ENCODE measurements around the gene ZNF333.
"Not testable (repeated sequence)": the region's sequence is repeated elsewhere in the genome, so short reads cannot be mapped to it uniquely, and the experiment has no call there.

ZNF333 gene

DNA sequence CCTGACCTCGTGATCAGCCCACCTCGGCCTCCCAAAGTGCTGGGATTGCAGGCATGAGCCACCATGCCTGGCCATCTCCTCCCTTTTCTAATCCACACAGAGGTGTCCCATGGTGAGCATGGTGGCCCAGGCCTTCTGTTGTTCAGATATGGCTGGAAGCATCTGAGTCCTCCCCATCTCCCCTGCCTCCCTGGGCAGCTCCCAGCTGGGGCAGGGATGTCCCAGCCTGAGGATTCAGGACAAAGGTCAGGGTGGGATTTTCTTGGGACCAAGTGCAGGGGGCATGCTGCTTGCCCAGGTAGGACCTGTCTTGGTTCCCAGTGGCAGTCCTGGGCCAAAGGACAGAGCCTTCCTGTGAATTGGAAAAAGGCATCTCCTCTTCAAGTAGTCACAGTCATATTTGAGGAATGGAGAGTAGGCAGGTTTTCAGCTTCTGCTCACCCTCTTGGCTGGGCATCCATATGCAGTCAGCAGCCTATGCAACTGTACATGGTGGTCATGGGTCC is 77.7 kb downstream of the ZNF333 start:
- DNase-seq (ENCODE audit: low read depth in 2 of 3, low spot score in 1 of 3), result no peak

DNA sequence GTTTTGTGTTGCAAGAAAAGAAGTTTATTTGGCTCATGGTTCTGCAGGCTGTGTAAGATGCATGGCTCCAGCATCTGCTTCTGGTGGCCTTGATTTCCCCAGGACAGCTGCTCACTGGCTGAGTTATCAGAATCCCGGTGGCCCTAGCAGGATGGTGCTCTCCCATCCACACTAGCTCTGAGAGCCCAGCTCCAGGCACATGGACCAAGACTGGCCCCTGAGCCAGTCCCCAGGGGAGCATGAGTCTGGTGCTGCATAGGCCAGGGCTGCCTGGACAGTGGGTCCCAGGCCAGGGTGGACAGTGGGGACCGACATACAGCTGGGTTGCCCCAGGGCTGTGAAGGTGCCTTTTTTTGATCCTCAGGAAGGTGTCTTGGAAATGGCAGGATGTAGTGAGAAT is 78.2 kb downstream of the ZNF333 start:
- DNase-seq (ENCODE audit: low read depth in 2 of 3, low spot score in 1 of 3), result no peak

DNA sequence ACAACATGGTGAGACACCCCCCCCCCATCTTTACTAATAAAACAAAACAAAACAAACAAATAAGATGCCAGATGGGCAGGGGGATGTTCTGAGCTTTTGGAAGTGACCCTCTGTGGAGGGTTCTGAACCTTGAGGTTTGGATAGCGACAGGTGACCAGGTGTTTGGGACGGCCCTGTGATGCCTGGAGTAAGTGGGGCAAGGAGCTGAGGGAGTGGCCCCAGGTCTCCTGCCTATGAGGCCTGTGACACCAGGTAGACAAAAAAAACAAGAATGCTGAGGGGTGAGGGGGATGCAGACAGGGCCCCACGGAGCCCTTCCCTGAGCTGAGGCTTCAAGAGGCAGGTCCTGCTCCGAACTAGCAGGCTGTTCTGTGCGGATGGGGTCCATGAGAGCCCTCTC is 79.4 kb downstream of the ZNF333 start:
- DNase-seq (ENCODE audit: low read depth in 2 of 3, low spot score in 1 of 3), result no peak

DNA sequence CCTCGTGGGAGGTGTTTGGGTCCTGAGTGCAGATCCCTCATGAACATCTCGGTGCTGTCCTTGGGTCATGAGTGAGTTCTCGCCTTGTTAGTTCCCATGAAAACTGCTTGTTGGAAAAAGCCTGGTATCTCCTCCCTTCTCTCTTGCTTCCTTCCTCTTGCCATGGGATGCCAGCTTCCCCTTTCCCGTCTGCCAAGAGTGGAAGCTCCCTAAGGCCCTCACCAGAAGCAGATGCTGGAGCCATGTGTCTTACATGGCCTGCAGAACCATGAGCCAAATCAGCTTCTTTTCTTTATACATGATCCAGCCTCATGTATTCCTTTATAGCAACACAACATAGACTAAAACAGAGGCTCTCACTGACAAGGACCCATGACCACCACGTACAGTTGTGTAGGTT is 80.3 kb downstream of the ZNF333 start:
- DNase-seq (ENCODE audit: low read depth in 2 of 3, low spot score in 1 of 3), result no peak

DNA sequence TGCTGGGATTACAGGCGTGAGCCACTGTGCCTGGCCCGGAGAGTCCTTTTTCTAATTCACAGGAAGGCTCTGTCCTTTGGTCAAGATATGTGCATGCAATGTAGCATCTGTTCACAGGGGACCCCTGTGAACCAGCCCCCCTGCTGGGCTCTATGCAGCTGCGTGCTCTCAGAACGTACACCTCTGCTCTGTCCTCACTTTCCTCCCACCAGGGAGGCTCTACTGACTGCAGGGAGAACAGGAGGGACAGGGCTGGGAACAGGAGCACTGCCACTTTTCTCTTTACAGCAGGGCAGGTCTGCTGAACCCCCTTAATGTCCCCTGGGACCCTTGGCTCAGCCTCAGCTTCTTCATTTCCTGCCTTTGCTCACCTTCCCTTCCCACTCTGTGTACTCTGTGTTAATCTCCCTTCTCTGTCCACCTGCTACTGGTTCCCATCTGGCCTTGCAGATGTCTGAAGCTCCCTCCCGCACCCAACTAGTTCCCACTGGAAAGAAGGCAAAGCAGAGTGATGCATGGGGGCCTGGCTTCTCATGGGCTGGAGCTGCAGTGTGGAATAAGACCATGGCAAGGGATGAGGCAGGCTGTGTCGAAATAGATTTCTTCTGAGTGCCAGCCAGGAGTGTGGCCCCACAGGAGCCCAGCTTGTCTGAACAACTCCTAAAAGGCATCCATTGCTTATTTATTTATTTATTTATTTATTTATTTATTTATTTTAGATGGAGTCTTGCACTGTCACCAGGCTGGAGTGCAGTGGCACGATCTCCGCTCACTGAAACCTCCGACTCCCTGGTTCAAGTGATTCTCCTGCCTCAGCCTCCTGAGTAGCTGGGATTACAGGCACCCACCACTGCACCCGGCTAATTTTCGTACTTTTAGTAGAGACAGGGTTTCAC is 81.3 kb downstream of the ZNF333 start:
- no peak for DNase-seq (ENCODE audit: low read depth in 2 of 3, low spot score in 1 of 3)

DNA sequence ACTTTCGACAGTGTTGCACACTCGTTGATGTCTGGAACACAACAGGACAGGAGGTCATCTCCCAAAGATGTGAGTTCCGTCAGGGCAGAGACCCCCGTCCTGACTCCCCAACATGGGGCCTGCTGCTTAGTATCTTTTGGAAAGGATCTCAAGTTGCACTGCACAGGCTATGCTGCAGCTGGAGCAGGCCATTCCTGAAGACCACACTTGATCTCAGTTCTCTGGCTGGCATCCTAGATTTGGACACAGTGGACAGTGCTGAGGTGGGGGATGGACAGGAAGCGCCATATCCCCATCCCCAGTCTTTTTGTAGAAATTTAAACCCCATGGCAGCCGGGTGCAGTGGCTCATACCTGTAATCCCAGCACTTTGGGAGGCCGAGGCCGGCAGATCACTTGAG is 82.6 kb downstream of the ZNF333 start:
- no peak for DNase-seq (ENCODE audit: low read depth in 2 of 3, low spot score in 1 of 3)

DNA sequence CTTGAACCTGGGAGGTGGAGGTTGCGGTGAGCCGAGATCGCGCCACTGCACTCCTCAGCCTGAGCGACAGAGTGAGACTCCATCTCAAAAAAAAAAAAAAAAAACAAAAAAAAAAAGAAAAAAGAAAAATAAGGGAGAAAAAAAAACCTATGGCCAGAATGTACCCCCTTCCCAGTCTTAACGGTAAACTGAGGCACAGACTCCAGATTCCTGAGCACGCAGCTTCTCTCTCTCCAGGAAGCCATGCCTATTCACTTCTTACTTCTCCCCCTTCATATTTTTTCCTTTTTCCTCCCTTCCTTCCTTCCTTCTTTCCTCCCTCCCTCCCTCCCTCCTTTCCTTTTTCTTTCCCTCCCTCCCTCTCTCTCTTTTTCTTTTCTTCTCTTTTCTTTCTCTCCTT is 83.1 kb downstream of the ZNF333 start:
- no peak for DNase-seq (ENCODE audit: low read depth in 2 of 3, low spot score in 1 of 3)

DNA sequence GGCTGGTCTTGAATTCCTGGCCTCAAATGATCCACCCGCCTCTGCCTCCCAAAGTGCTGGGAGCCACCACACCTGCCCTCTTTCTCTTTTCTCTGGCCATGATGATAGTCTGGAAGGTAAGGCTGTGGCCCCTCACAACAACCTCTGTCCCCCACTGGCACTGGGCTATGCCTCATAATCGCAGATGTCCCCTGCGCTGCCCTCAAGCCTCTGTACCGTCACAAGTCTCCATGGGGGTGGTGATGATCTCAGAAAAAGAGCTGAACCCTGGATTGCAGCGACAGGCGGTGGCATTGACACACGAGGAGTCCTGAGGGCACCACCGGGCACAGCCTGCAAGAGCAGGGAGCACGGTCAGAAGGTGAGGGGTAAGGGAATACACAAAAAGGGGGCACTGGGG is 83.9 kb downstream of the ZNF333 start:
- not testable (repeated sequence) for DNase-seq (ENCODE audit: low read depth in 2 of 3, low spot score in 1 of 3)

DNA sequence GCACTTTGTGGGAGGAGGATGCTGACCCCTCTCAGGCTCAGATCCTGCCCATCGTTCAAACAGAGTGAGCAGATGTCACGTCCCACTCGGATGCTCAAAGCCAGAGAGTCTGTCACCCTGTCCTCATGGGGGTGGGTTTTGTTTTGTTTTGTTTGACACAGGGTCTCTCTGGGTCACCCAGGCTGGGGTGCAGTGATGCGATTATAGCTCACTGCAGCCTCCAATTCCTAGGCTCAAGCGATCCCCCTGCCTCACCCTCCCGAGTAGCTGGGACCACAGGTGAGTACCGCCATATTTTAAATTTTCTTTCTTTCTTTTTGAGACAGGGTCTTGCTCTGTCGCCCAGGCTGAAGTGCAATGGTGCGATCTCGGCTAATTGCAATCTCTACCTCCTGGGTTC is 84.5 kb downstream of the ZNF333 start:
- no peak for DNase-seq (ENCODE audit: low read depth in 2 of 3, low spot score in 1 of 3)

DNA sequence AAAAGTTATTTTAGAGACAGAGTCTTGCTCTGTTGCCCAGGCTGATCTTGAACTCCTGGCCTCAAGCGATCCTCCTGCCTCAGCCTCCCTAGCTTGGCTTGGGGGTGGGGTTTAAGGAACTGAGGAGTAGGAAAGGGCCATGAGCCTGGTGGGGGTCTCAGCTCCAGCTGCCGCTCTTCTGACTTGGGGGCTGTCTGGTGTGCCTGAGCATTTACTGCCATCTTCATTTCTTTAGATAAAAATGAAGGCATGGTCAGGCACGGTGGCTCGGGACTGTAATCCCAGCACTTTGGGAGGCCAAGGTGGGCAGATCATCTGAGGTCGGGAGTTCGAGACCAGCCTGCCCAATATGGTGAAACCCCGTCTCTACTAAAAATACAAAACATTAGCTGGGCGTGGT is 85.5 kb downstream of the ZNF333 start:
- not testable (repeated sequence) for DNase-seq (ENCODE audit: low read depth in 2 of 3, low spot score in 1 of 3)

DNA sequence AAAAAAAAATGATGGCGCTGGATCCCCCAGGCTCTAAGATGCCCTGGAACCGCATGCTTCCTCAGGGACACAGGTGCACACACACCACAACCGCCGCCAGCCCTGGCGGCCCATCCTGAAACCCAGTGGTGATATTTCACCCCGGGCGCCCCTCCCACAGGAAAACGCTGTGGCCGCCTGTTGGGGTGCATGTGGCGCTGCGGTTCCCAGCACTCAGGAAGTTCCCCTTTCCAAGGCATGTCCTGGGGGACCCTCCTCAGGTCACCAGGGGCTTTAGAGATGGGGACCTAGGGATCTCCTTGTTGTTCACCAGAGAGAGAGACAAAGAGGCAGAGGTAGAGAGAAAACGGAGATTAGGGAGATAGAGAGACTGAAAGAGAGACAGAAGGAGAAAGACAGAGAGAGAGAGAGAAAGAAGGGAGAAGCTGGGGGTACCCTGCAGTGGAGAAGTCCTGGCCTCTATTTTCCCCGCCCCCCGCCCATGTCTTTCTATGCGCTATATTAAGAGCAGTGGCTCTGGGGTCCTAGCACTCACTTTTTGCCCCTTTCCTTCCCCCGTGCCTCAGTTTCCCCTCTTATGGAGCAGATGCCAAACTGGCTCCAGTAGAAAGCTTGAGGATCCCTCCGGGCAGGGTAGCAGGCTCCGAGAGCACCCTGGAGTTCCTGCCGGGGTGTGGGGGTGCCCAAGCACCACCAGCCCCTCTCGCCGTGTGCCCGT is 86.2 kb downstream of the ZNF333 start:
- DNase-seq (ENCODE audit: low read depth in 2 of 3, low spot score in 1 of 3), result no peak

DNA sequence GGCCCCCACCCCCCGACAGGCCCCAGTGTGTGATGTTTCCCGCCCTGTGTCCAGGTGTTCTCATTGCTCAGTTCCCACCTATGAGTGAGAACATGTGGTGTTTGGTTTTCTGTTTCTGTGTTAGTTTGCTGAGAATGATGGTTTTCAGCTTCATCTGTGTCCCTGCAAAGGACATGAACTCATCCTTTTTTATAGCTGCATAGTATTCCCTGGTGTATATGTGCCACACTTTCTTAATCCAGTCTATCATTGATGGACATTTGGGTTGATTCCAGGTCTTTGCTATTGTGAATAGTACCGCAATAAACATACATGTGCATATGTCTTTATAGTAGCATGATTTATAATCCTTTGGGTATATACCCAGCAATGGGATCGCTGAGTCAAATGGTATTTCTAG is 87.8 kb downstream of the ZNF333 start:
- not testable (repeated sequence) for DNase-seq (ENCODE audit: low read depth in 2 of 3, low spot score in 1 of 3)

DNA sequence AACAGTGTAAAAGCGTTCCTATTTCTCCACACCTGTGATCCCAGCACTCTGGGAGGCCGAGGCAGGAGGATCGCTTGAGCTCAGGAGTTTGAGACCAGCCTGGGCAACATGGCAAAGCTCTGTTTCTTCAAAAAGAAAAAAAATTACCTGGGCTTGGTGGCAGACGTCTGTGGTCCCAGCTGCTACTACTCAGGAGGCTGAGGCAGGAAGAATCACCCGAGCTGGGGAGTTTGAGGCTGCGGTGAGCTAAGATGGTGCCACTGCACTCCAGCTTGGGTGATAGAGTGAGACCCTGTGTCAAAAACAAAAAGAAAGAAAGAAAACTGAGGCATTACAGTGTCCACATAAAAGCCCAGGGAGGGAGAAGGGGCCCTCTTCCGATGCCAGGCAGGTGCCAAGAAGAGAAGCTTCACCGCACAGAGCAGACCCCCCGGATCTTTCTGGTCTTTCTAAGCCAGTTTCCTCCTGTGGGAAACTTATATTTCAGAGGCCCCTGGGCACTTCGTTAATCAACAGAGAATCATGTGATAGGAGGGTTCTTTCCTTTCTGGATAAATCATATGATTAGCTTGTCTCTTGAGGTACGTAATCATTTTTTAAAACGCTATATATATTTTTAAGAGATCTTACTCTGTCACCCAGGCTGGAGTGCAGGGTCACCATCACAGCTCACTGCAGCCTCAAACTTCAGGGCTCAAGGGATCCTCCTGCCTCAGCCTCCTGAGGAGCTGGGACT is 88.4 kb downstream of the ZNF333 start, which contains the start of gene ADGRE2:
Gene ADGRE2, minus strand, starts transcription at position 451 of the 736 bp plus-strand sequence. CDS start 1,804 bp downstream, outside the sequence.
- not testable (repeated sequence) for DNase-seq (ENCODE audit: low read depth in 2 of 3, low spot score in 1 of 3)

DNA sequence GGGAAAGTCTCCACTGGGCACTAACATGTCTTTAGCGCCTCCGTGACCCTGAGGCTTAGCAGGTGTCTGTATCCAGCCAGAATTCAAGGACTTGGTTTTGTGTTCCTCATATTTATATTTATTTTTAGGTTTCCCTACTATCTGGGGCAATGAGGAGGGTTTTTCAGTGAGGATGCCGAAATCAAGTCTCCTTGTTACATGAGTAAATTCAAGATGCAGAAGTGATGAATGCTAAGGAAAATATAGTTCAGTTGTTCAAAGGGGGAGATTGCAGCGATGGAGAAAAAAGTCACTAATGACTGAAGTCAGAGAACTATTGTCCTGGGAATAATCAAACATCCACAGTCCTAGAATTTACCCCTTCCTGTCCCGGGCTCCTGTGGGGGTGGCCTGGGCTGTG is 89.3 kb downstream of the ZNF333 start:
- no peak for DNase-seq (ENCODE audit: low read depth in 2 of 3, low spot score in 1 of 3)

DNA sequence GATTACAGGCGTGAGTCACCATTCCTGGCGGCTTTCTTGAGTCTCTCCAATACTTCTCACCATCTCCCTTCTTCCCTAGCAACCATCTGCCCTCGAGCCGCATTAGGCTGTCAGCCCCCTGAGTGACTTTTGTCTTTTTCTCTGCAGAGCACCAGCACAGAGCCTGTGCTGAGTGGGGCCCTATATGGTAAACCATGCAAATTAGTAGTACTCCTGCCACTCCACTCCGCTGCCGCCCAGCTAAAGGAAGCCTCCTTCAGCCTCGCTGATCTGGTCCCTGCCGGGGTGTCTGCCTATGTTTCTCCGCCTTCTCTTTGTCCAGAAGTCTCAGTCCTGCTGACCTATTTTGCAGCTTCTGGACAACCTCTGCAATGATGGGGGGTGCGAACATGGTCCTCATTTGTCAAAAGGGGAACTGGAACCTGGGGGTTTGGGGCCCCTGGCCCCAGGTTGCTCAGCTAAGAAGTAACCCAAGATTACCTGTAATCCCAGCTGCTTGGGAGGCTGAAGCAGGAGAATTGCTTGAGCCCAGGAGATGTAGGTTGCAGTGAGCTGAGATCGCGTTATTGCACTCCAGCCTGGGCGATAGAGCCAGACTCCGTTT is 90.9 kb downstream of the ZNF333 start:
- DNase-seq (ENCODE audit: low read depth in 2 of 3, low spot score in 1 of 3), result not testable (repeated sequence)

DNA sequence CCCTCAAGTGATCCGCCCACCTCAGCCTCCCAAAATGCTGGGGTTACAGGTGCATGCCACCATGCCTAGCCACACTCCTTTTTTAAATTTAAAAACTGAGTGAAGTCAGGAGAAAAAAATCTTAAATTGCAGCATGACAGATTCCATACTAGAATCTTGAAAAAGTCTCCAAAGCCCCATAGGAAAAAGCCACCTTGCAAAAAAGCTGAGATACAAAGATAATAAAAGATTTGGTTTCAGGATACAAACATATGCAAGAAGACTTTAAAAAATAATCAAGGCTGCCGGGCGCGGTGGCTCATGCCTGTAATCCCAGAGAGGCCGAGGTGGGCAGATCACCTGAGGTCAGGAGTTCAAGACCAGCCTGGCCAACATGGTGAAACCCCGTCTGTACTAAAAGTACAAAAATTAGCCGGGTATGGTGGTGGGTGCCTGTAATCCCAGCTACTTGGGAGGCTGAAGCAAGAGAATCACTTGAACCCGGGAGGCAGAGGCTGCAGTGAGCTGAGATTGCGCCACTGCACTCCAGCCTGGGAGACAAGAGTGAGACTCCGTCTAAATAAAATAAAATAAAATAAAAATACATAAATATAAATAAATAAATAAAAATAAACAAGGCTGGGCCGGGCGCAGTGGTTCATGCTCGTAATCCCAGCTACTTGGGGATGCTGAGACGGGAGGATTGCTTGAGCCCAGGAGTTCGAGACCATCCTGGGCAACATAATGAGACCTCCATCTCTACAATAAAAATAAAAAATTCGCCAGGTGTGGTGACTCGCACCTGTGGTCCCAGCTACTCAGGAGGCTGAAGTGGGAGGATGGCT is 92.1 kb downstream of the ZNF333 start:
- DNase-seq (ENCODE audit: low read depth in 2 of 3, low spot score in 1 of 3), result not testable (repeated sequence)

DNA sequence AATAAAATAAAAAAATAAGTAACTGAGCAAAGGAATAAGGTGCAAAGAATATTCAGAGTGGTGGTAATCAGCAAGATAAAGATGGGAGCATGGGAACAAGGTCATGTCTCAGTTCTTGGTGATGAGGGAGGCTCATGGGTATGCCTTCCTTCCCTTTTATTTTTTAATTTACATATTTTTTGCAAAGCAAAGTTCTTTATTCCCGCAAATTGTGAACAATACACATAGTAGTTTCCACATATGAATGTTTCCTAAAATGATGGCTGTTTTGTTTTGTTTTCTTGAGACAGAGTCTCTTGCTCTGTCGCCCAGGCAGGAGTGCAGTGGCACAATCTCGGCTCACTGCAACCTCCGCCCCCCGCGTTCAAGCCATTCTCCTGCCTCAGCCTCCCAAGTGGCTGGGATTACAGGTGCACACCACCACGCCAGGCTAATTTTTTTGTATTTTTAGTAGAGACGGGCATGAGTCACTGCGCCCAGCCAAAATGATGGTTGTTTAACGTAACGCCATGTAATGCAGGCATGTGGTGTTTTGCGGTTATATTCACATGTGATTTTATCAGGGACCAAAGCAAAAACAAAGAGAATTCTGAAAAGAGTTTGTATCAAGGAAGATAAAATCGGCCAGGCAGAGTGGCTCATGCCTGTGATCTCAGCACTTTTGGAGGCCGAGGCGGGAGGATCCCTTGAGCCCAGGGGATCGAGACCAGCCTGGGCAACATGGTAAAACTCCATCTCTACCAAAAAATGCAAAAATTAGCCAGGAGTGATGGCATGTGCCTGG is 93.0 kb downstream of the ZNF333 start:
- DNase-seq (ENCODE audit: low read depth in 2 of 3, low spot score in 1 of 3), result no peak
